Activated CD8-positive, alpha-beta T cell treated with anti-CD3 and anti-CD28 coated beads for 36 hours (primary cell): Measurements from ENCODE around the gene MED29. TPM values are rescaled to one million over a fixed set of nuclear protein-coding genes. Genes with fewer than 3 reads are reported as not detected.

Experiments used
- ATAC-seq: fragments of 200-7000 bp; cut with Tn5 transposase; one replicate; pipeline ENCODE4 v1.10.0; 2021; ENCODE audit warnings: mild to moderate bottlenecking, moderate library complexity
- CTCF ChIA-PET: fragments of 350-600 bp; sonication (Branson Sonifier 250); formaldehyde crosslinking; loops from one replicate; lab custom pipeline; 2021; ENCODE audit warnings: antibody characterized with exemption; lab: Charles Lee
- POLR2A ChIA-PET: fragments of 350-600 bp; sonication (Branson Sonifier 250); formaldehyde crosslinking; loops from one replicate; lab custom pipeline; 2021; ENCODE audit warnings: antibody characterized with exemption; lab: Charles Lee
- DNase-seq: peaks from one replicate; pipeline ENCODE4 v3.0.0-alpha.2; 2020
- H3K27ac Mint-ChIP-seq: one replicate; pipeline ENCODE4 v1.8.0; 2021; ENCODE audit warnings: mild to moderate bottlenecking, mixed read lengths
- H3K27me3 Mint-ChIP-seq: one replicate; pipeline ENCODE4 v1.8.0; 2021; ENCODE audit warnings: mixed read lengths
- H3K36me3 Mint-ChIP-seq: one replicate; pipeline ENCODE4 v1.8.0; 2021; ENCODE audit warnings: low read depth, mixed read lengths
- H3K4me1 Mint-ChIP-seq: one replicate; pipeline ENCODE4 v1.8.0; 2021; ENCODE audit warnings: low read depth, mixed read lengths
- H3K4me3 Mint-ChIP-seq: one replicate; pipeline ENCODE4 v1.8.0; 2021; ENCODE audit warnings: mild to moderate bottlenecking, moderate library complexity, mixed read lengths
- H3K9me3 Mint-ChIP-seq: one replicate; pipeline ENCODE4 v1.8.0; 2021; ENCODE audit warnings: mixed read lengths
- CTCF ChIP-seq: fragments of 200-600 bp; IDR thresholded peaks from one replicate; pipeline ENCODE4 v1.8.0; 2022; ENCODE audit warnings: antibody characterized with exemption, mild to moderate bottlenecking
- intact Hi-C: fragments of 100-400 bp; cut with micrococcal nuclease; formaldehyde crosslinking; loops from one replicate; pipeline ENCODE4 v1.10.0; 2022
- total RNA-seq, 2 experiments: library from RNA; stranded (reverse); gene quantifications; one replicate each; pipeline ENCODE4 v1.2.3, GENCODE V29; 2021

Gene MED29
- total RNA-seq, 2 experiments from 2014 or later: 19.5 to 19.8 TPM

- TF ChIP-seq CTCF: no peak
- peak; percentile 22 for ATAC-seq
- ChIA-PET POLR2A (interaction anchor here (0.8 to 4.9 kb wide), 6 partner anchors 11 to 77 kb away, joined by 3 to 37 read pairs (median 4); partner anchors contain the start of genes MED29, PAF1, RPS16 and TIMM50), CTCF (interaction anchor here (2.3 to 8.5 kb wide), 2 partner anchors 8 to 12 kb away, joined by 7 to 153 read pairs; partner anchors contain the start of genes MED29, PAF1 and PLEKHG2)
- H3K9me3 Mint-ChIP-seq: no peaks in the 10 kb centered on the region
- H3K27ac Mint-ChIP-seq: peak overlapping the region; percentile 99
- intact Hi-C loops: no loop called here
- H3K4me1 Mint-ChIP-seq: peaks cover 60% of the 10 kb centered on the region
- H3K27me3 Mint-ChIP-seq: no peaks in the 10 kb centered on the region
- H3K36me3 Mint-ChIP-seq: peaks cover 26% of the 10 kb centered on the region
- peak; percentile 98 for DNase-seq
- H3K4me3 Mint-ChIP-seq: peak overlapping the region; percentile 75
These were observed 12.4 kb downstream of the MED29 start for GRCh38 chr19:39403331-39404312.

GRCh38 chr19:39405261-39405957, 14.2 kb downstream of the MED29 start:
- TF ChIP-seq CTCF: no peak
- Mint-ChIP-seq H3K9me3 (no peaks in the 10 kb centered on the region), H3K4me1 (peaks cover 49% of the 10 kb centered on the region), H3K36me3 (peaks cover 23% of the 10 kb centered on the region), H3K27me3 (no peaks in the 10 kb centered on the region), H3K27ac (peak overlapping the region; percentile 88), H3K4me3 (peak overlapping the region; percentile 79)
- ChIA-PET CTCF (interaction anchor here (2.3 kb wide), 1 partner anchor 14 kb away, joined by 7 read pairs; the partner anchor contains the start of genes MED29 and PAF1), POLR2A (interaction anchor here (1.0 to 4.5 kb wide), 4 partner anchors 8 to 75 kb away, joined by 3 to 50 read pairs (median 20); partner anchors contain the start of genes GMFG, RPS16 and TIMM50)
- intact Hi-C loops: no loop called here
- DNase-seq (peak; percentile 23), ATAC-seq (no peak)

DNA sequence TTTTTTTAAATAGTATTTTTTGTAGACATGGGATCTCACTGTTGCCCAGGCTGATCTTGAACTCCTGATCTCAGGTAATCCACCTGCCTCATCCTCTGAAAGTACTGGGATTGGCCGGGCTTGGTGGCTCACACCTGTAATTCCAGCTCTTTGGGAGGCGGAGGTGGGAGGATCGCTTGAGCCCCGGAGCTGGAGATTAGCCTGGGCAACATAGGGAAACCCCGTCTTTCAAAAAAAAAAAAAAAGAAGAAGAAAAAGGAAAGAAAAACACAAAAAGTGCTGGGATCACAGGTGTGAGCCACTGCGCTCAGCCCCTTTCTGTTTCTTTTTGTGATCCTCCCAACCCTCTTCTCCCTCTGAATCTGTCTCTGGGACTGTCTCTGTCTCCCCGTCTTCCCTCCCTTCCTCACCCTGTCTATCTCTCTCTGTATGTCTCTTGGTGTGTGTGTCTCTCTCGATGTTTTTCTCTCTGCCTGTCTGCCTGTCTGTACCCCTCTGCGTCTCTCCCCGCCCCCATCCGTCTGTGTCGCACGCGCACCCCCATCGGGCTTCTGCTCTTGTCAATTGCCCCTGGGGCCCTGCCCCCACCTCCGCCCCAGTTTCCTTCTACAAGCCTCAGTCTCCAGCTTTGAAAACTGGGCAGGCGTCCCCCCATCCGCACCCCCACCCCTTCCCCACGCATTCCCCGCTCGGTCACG, 14.9 kb downstream of the MED29 start:
- ChIA-PET POLR2A (interaction anchor here (1.1 to 4.5 kb wide), 8 partner anchors 9 to 73 kb away, joined by 3 to 50 read pairs (median 6); partner anchors contain the start of genes GMFG, MED29, PAF1 and RPS16), CTCF (interaction anchor here (2.3 to 3.9 kb wide), 2 partner anchors 8 to 15 kb away, joined by 7 to 32 read pairs; partner anchors contain the start of genes MED29 and PAF1)
- H3K27ac Mint-ChIP-seq: peak overlapping the region; percentile 88
- TF ChIP-seq CTCF: no peak
- H3K4me1 Mint-ChIP-seq: peaks cover 50% of the 10 kb centered on the region
- no peaks in the 10 kb centered on the region for H3K27me3 Mint-ChIP-seq
- ATAC-seq (peak; percentile 15), DNase-seq (peak; percentile 96)
- H3K36me3 Mint-ChIP-seq: peaks cover 28% of the 10 kb centered on the region
- intact Hi-C loops: no loop called here
- H3K9me3 Mint-ChIP-seq: no peaks in the 10 kb centered on the region
- peak overlapping the region; percentile 79 for H3K4me3 Mint-ChIP-seq

DNA sequence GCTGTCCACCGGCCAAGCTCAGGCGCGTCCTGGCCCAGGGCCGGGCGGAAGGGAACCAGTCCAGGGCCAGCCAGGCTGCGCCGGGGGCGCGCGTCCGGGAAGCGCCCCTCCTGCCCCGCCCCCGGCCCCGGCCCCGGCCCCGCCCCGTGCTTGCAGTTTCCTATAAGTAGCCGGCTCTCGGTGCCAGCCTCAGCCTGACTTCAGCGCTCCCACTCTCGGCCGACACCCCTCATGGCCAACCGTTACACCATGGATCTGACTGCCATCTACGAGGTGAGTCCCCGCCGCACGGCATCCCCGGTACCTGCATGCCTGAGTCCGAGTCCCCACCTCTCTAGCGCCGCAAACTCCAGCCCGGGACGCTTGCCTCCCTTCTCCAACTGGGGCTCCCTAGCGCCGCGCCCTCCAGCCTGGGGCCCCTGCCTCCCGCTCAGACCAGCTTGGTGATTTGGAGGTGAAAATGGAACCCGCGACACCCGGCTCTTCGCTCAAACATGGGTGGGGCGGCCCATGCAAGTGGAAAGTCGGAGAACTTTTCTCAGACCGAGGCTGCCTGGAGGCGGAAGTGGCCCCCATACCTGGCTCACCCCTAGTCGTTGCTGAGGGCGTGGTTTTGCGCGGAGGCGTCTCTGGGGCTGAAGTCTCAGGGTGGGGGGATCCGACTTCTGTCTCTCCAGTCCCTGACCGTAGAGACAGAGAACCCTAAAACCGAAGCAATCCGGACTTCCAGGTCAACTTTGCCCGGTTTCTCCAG, 15.7 kb downstream of the MED29 start, which contains the start of gene ZFP36:
TSS of gene ZFP36 (plus strand) at position 192 of the 754 bp plus-strand sequence. CDS start at position 250, 58 bp downstream.
- H3K9me3 Mint-ChIP-seq: no peaks in the 10 kb centered on the region
- H3K27ac Mint-ChIP-seq: peak within 1 kb of the TSS; percentile 93
- ATAC-seq (peak; percentile 40), DNase-seq (peak; percentile 91)
- H3K36me3 Mint-ChIP-seq: peaks cover 28% of the 10 kb centered on the region
- no peaks in the 10 kb centered on the region for H3K27me3 Mint-ChIP-seq
- peak within 1 kb of the TSS; percentile 79 for H3K4me3 Mint-ChIP-seq
- peaks cover 49% of the 10 kb centered on the region for H3K4me1 Mint-ChIP-seq
- intact Hi-C loops: no loop called here
- TF ChIP-seq CTCF: no peak
- POLR2A ChIA-PET: interaction anchor here (1.1 to 4.5 kb wide), 8 partner anchors 9 to 73 kb away, joined by 3 to 50 read pairs (median 6); partner anchors contain the start of genes GMFG, MED29, PAF1 and RPS16
- CTCF ChIA-PET: interaction anchor here (0.9 to 3.9 kb wide), 3 partner anchors 9 to 15 kb away, joined by 3 to 32 read pairs (median 5); partner anchors contain the start of genes MED29 and PAF1
